Stimulated activated CD8-positive, alpha-beta memory T cell treated with anti-CD3 and anti-CD28 coated beads, Interleukin-4, amount 100 ng/mL, for 1 hour (primary cell): ENCODE measurements around the gene RBM33.

Source experiments
- DNase-seq, 2 donors: peaks; one replicate each; pipeline ENCODE4 v3.0.0-alpha.2; 2020; ENCODE audit warnings: low read depth in 2 of 2, low spot score in 1 of 2

Gene RBM33

DNA sequence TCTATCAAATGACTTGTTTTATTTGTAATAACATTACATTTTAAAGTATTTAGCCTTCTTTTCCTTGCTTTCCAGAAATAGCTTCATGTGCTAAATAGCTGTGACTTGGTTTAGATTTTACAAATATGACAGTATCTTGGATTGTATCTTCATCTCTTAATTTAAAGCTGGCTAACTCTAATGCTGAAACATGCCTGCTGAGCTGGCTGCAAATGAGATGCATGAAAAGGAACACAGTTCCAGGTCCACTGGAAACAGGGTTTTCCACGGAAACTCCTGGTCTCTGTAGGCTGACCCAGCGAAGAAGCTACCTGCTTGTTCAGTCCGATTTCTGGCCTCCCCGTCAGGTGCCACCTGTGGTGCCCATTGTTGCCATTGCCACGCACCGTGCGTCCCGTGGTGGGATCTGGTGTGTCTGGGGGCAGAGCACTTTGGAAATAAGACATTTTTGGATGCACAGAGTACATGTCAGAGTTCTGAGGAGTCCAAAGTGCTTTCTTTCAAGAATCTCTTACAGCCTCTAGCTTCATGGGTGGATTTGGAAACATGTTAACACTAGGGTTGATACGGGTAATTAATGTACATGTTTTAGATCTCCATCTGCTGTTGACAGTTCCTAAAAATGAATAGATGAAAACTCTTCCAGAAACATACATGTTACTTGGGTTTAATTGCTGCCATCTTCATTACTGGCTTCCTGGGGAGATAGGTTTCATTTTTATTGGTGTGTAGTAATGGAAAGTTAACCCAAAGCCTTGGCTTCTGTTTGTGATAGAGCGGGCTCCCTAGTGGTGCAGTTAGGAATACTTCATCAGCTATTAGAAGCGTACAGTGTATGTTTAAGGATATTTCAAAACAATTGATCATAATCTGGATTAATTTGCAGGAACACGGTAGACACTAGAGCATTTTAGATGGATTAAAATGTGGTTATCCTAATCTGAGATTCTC is 122.8 kb downstream of the RBM33 start:
- DNase-seq, result no peak

DNA sequence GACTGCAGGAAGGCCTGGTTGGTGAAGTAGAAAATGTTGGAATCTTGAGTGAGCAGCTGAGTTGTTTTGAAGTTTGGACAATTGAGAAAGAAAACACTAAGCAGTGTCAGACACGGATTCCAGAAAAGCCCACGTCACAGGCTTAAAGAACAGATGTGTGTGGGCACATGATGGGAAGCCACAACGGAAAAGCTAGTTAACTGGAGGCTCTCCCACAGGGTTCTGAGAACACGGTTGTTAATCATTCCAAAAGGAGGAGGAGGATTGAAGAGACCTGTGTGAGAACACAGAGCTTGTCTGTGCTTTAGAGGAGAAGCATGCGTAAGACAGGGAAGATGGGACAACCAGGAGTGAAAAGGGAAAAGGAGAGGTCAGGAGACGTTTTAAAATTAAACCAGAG is 125.2 kb downstream of the RBM33 start:
- no peak for DNase-seq

DNA sequence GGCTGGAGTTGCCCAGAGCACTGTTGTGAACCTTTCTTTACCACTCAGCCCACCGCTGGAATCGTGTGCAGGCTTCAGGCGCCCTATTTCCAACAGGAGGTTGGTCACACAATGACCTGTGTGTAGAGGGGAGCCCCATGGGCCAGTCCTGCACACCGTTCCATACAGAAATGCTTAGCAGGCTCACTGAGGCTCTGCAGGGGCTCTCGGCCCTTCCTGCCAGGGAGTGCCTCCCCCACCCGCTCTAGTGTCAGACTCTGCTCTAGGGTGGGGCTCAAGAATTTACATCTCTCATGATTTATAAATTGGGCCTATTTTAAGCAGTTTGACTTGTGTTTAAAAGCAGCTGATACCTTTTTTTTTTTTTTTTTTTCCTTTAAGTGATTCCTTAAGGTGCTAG is 125.8 kb downstream of the RBM33 start:
- no peak for DNase-seq

DNA sequence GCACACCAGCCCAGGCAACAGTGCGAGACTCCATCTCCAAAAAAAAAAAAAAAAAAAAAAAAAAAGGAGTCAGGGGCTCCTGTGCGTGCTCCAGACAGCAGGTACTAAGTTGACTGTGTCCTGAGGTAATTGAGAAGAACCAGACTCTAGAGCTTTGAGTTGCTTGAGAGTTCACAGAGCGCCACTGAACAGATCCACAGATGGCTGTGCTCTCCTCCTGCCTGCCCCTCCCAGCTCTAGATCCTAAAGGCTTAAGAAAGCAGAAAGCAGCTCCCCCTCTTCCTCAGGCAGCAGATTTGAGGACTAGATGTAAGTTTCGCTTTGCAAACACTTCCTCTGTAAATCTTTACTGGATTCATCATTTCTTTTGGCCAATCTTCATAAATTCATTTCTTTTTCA is 129.1 kb downstream of the RBM33 start:
- DNase-seq, result no peak

DNA sequence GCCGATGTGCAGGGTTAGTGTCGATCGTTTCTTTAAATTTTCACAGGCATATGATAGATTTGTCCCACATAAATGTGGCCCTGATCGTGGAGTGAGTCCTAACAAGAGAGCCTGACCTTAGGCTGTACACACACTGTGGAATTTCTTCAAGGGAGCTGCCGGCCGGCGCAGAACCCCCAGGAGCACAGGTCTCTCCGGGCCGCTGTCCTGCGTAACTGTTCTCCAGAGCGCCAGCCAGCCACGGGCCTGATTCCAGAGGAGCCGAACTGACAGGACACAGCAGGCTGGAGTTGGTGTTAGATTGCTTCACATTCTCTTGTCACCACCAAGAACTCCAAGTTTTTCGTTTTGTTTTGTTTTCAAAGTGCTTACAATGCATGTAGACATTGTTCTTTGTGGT is 130.5 kb downstream of the RBM33 start:
- no peak for DNase-seq

DNA sequence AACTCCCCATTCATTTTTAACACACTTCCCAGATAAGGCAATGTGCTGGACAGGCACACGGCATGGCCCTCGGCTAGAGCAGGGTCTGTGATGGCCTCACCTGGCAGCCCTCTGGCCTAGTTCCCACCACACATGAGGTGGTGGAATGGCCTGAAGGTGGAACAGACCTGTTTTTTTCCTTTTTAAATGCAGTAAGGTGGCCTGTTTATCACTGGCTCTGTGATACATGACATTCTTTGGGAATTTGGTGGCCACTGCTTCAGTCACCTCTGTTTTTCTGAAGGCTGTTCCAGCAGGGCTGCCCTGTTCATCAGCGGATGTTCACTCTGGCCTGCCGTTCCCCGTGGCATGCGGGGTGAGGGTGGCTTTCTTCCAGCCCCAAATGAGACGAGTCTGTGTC is 131.2 kb downstream of the RBM33 start:
- no peak for DNase-seq

DNA sequence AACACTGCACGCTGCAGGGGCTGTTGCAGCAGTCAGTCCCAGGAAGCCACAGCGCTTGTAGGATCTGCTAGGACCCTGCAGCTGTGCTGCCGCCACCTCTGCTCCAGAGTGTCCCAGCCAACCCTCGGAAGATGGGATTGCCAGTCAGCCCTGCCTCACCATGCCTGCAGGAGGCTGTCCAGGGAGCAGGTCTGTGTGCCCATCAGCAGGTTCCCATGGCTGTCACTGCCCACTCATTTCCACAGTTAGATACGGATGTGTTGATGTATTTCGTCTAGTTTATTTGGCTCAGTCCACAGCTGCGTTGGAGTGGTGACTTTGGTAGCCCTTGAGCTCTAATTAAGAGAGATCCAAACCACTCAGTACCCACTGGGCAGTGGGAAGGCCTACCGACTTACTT is 132.1 kb downstream of the RBM33 start:
- no peak for DNase-seq

DNA sequence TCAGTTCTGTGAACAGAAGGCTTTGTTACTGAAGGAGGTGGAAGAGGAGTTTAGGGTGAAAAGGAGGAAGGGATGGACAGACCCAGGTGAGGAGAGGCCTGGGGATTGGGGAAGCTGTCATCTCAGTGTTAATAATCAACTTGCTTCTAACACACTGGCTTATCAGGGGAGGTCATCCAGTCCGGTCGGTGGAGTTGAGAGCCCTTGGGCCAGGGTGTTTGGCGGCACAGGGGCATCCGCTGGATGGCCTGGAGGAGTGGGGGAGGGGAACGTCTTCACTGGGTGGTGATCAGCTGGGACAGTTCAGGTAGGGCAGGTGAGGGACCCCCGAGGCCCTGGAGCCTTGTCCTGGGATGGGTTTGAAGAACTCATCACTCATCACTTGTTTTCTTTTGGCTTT is 133.9 kb downstream of the RBM33 start:
- DNase-seq, result no peak

DNA sequence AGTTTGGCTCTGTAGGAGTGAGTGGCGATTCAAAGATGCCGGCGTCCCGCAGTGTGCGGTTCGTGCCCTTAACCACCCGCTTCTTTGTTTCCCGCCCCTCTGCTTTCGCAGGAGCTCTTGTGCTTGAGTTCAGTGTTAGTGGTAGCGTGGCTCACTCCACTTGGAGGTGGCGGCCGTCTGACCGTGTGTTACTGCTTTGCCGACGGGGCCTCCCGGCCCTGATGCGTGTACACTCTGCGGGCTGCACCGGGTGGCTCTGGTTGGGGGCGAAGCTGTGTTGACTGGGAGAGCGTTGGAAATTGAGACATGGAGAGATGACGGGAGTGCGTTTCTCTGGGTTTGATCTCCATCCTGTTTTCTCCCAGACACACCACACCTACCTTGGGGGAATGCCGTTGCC is 136.4 kb downstream of the RBM33 start:
- DNase-seq, result no peak

DNA sequence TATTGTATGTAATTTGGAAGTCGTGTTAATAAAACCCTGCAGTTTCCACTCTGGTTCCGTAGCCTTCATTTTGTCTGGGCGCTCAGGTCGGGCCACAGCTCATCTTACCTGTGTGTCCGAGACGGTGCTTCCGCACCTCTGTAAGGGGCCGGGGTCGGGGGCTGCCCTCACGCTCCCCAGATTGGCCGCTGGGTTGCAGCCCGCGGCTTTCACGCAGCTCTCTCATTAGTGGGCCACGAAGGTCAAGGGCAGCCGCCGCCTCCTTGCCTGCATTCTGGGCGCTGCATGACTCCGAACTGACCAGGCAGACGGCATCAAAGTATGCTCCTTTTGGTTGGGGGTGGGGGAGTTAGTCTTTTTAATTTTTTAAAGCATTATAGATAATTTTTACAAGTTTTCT is 137.0 kb downstream of the RBM33 start:
- no peak for DNase-seq

DNA sequence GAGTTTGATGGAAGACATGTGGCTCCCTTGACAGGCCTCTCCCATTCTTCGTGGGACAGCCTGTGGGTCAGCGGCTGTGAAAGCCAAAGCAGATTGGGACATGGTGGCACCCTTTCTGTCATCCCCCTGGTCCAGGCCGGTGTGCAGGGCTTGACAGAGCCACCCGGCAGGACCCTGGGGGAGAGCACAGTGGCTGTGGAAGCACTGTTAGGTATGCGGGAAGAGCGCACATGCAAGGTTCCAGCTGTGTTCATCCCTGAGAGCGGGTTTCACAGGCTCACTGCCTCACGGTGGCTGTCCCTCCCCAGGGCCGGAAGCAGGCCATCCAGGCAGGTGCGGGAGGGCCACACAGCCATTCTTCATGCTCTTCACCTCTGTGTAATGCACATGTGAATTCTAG is 138.0 kb downstream of the RBM33 start:
- no peak for DNase-seq

DNA sequence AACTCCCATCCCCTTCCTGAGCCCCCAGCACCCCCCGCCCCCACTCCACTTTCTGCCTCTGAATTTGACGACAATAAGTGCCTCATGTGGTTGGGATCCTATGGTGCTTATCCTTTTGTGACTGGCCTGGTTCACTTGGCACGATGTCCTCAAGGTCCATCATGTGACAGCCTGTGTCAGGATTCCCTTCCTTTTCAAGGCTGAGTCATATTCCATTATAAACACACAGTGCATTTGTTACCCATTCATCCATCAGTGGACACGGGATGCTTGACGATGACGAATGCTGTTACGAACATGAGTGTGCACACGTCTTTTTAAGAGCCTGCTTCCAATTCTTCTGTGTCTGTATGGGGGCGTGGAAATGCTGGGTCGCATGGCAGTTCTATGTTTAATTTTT is 141.1 kb downstream of the RBM33 start:
- no peak for DNase-seq

DNA sequence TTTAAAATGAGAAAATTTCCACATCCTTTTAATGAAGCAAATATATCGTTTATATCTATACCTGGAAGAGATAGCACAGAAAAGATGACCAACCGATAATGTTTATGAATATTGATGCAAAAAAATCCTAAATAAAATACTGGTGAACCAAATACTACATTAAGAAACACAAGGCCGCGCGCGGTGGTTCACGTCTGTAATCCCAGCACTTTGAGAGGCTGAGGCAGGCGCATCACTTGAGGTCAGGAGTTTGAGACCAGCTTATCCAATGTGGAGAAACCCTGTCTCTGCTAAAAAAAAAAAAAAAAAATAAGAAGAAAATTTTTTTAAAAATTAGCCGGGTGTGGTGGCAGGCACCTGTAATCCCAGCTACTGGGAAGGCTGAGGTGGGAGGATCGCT is 142.0 kb downstream of the RBM33 start:
- DNase-seq, result no peak

DNA sequence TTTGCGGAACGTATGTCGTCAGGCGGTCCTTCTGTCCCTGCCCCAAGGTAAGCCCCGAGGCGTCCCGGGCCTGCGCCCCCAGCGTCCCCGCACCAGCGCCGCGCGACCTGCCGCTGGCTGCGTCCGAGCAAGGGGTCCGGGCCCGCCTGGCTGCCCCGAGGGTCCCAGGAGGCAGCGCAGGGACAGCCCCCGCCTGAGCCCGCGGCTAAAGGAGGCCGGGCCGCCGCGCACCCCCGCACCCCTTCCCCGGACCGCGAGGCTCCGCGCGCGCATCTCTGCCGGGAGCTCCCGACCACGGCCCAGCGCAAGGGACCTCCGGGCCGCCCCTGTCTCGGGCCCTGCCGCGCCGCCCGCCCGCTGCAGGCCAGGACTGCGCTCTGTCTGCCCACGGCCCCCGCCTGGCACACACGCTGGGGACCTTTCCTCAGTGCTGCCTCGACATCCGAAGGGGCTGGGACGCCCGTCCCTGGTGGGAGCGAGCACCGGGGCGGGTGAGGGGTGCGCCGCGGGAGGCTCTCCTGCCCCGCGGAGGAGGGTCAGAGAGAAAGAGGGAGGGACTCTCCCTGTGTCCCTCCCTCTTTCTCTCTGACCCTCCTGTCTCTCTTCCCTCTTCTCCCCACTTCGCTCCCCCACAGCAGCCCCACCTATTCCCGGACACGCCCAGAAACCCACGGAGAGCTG is 142.8 kb downstream of the RBM33 start:
- DNase-seq, result no peak

DNA sequence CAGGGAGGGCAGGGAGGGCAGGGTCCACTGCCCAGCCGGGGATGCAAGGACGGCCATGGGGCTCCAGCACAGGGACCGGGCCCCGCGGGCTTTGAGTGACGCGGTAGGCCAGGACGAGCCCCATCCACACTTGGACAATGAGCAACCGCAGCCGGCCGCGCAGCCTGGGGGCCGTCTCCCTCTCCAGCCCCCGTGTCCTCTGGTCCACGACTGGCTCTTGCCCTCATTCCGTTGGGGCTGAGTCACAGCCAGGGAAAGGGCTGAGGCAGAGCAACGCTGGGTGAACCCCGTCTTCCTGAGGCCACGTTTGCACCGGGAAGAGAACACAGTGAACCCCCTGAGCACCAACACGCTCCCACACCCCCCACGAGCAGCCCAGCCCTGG is 144.1 kb downstream of the RBM33 start:
- no peak for DNase-seq

DNA sequence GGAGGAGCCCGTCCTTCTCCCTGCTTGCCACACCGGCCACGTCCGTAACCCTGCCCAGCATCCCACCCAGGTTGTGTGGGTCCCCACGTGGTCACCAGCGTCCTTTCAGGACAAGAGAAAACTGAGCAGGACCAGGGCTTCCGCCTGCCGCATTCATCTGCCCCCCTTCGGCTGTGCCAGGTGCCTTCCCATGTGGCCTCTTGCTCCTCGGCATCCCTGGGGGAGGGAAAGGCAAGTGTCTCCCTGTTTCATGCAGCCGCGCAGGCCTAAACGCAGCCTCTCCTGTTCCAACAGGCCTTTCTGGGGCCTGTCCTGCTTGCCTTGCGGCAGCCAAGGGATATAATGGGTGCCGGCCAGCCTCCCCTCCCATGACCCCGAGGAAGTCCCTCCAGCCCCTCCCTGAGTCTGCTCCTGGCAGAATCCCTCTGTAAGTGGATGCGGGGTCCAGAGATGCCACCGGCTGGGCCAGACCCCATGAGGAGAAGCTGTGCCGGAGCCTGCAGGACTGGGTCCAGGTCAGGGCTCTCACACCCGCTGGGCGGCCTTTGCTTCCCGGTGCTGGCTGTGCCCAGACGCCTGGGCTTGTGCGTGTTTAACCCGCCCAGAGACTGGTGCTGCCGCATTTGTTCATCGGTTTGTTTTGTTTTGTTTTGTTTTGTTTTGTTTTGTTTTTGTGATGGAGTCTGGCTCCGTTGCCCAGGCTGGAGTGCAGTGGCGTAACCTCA is 144.7 kb downstream of the RBM33 start:
- no peak for DNase-seq

DNA sequence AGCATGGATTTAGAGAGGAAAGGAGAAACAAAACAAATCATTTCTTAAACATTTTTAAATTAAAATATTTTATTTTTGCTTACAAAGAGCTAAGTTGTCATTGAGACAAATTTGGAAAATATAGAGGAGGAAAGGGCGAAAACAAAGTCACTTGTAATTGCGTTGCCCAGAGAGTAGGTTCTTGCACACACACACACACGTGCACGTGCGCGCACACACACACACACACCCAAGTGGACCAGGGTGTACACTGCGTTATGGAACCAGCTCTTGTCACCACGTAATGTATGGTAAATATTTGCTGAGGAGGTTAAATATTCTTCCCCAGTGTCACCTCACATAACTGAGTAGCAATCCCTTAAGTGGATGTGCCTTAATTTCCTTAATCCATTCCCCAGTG is 146.2 kb downstream of the RBM33 start:
- DNase-seq, result no peak

DNA sequence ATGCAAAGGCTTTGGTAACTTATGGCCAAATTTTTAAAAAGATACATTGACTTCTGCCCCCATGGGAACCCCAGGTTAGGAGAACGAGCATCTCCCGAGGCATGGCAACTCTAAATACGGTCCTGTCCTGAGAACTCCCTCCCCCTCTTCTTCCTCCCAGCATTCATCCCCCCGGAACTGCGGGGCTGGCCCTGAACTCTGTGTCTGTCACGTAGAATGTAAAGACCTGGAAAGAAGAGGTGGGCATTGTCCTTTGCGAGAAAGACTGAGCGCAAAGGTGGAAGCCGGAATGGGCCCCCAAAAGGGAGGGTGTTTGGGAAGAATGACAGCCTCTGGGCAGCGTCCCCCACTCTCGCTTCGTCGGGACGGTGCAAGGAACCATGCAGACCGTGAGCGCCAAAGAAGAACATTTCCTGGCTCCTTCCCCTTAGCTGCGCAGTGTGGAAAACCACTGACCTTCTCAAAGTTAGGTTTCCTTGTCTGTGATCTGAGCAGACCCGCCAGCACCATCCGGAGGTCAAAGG is 146.8 kb downstream of the RBM33 start:
- DNase-seq, result no peak

DNA sequence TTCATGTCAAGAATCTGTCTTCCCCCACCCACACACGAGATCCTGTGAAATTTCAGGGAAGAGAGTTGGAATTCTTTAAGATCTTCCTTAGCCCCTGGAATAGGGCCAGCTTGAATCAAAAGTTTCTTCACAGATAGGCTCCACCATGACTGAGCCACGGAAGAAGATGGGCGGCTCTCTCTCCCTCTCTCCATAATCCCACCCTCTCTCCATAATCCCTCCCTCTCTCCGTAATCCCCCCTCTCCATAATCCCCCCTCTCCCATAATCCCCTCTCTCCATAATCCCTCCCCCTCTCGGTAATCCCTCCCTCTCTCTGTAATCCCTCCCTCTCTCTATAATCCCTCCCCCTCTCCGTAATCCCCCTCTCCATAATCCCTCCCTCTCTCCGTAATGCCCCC is 147.4 kb downstream of the RBM33 start:
- DNase-seq, result no peak

DNA sequence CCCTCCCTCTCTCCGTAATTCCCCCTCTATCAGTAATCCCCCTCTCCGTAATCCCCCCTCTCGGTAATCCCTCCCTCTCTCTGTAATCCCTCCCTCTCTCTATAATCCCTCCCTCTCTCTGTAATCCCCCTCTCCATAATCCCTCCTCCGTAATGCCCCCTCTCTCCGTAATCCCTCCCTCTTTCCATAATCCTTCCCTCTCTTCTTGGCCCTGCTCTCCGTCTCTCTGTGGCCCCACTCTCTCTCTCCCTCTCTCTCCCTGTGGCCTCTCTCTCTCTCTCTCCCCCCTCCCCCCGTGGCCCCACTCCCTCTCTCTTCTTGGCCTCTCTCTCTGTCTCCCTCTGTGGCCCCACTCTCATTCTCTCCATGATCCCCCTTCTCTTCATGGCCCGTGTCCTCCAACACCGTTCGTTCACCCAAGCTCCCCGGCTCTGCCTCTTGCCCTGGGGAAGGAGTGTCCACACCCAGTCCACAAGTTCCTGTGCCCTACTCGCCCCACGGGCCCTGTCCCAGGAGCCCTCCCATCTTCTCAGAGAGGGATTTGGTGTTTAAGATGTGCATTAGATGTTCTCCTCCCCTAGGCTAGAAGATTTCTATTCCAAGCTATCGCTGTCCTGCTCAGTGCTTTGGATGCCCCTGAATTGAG is 148.0 kb downstream of the RBM33 start:
- DNase-seq, result no peak

DNA sequence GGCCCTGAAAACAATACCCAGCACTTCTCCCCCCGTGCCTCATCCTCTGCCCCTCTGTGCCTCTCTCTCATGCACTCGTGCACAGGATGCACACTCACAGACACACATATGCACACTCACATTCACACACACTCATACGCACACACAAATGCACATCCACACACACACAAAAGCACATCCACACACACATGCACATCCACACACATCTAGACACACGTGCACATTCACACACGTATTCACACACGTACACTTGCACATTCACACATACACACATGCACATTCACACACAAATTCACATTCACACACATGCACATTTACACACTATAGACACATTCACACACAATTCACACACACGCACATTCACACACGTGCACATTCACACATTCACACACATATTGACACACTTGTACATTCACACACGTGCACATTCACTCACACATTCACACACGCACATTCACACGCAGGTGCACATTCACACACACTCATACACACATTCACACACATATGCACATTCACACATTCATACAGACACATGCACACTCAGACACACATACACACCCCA is 148.6 kb downstream of the RBM33 start:
- DNase-seq, result no peak
